ENCODE data around the gene YAP1.
"Not testable (repeated sequence)": the region's sequence is repeated elsewhere in the genome, so short reads cannot be mapped to it uniquely, and the experiment has no call there.

YAP1 gene

DNA sequence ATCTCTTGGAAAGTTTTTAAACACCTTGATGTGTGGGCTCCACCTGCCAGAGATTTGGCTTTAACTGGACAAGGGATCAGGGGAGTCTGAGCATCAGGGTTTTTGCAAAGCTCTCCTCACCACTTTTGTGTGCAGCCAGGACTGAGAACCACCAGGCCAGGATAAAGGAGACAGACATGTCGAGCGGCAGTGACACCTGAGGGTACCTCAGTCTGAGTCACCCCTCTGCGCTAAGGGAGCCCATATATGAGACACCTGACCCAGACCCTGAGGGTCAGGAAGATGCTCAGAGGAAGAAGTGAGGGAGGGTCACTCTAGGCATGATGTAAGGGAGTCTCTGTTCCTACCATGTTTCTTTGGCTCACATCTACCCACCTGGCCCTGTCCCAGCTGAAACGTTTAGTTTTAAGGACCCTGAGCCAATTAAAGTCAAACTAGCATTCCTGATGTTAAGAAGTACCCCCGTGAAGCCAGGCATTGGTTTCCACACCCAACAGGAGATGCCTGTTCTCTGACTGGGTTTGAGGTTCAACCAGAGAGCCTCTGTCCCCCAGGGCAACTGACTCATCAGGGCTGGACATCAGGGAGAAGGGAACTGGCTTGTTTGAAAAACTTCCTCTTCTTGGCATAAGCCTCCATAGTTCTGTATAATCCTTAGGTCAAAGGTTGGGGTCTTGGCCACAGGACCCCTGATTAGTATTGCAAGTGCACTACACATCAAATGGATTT, 134.6 kb downstream of the YAP1 start:
- DNase-seq, result no peak

- DNase-seq, result no peak
Observed at GRCh38 chr11:102251423-102251822, 141.2 kb downstream of the YAP1 start.

- no peak for DNase-seq
Observed at GRCh38 chr11:102252339-102252891, 142.2 kb downstream of the YAP1 start.

GRCh38 chr11:102253020-102253715, 142.9 kb downstream of the YAP1 start:
- DNase-seq, result no peak

DNA sequence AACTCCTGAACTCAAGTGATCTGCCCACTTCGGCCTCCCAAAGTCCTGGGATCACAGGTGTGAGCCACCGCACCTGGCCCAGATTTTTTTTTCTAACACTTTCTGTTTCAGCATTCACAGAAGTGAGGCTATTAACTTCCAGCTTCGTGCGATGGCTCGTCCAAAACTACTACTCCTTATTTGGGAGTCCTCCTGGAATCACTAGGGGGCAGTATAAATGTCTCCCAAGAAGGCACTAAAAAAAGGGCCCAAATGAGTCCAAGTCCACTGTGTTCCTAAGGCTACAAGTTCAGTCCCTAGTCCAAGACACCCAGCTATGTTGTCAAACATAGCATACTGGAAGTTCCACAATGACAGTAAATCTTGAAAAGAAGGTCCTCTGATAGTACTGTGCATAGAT, 143.8 kb downstream of the YAP1 start:
- no peak for DNase-seq

GRCh38 chr11:102256251-102256650, 146.0 kb downstream of the YAP1 start:
- DNase-seq, result no peak

DNA sequence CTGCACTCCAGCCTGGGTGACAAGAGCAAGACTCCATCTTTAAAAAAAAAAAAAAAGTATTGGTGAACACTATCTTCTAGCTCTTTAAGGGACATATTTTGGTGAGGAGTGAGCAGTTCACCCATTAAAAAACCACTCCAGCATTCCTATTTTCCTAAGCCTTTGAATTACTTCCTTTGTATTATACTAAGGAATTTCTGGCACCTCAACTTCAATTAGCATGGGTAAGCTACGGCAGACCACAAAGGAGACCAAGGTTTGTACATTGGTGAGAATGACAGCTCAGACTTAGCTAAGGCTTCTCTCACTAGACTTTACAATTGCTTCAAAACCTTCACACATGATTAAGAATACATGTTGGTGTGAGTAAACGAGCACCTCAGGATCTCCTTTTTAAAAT, 150.0 kb downstream of the YAP1 start:
- DNase-seq, result no peak

DNA sequence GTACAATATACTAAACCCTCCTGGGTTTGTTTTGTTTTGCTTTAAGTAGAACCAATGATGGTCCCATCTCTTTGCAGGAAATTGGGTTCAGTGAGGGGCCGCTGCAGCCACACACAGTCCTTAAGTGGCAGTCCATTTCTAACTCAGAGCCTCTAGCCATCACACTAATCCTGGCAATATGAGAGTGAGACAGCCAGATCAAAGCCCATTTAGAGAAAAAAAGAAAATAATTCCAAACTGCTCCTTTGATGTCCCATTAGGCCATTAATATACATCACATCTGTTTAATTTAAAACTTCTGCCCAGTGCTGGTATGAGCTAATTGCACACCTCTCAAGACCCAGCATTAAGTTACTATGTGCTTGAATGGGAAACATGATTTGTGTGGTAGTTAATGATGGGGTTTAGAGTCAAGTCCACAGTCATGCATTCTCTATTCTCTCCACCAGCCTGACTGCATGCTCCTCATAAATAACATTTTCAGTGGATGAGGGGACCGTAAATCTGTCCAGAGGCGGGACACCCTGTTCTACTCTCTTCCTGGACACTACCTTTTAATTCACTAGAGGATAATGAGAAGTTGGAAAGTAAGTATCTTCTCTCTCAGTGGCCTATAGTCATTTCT, 153.2 kb downstream of the YAP1 start:
- DNase-seq, result no peak

DNA sequence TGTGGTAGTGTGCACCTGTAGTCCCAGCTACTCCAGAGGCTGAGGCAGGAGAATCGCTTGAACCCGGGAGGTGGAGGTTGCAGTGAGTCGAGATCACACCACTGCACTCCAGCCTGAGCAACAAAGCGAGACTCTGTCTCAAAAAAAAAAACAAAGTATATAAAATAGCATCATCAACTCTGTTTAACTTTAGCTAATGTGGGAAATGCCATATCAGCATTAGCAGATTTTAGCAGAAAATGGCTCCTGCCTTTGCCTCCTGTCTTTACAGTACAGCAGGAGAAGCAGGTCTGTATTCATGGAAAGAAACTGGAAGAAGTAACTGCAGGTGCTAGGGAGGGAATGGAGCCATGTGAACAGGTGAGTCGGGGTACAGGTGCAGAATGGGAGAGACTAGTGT, 154.5 kb downstream of the YAP1 start:
- not testable (repeated sequence) for DNase-seq

DNA sequence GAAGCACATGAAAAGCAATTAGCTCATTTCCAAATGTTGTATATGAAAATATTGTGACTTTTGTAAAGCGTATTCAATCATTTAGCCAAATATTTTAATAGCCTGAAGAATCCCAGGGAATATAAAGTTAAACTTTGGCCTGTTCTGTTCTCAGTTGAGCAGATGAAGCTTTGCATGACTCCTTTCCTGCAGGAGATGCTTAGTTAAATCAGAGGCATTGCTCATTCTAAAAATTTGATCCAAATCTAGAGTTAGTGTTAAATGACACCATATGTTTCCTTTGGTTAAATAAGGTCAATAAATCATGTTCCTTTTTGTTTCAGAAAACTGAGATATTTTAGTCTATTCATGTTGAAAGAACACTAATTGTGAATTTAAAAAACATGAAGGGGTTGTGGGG, 155.9 kb downstream of the YAP1 start:
- no peak for DNase-seq

DNA sequence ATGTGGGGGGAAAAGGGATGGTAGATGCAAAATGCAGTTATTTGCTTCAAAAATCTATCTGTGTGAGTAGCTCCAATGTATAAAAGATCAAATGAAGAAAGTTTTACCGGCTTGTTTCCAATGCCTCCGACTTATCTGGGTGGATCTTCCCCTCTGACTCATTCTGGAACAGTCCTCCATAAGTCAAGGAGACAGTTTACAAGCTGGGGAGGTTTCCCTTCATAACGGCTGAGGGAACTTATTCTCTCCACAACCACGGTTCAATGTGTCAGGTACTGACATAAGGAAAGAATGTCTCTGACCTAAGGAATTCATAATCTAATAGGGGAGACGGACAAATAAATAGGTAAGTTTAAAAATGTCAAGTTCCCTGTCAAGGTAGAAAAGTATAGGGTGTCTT, 157.4 kb downstream of the YAP1 start:
- no peak for DNase-seq

GRCh38 chr11:102268083-102268984, 158.1 kb downstream of the YAP1 start:
- DNase-seq, result peak; percentile 47

- no peak for DNase-seq
Observed at GRCh38 chr11:102268985-102269470, 158.8 kb downstream of the YAP1 start.

DNA sequence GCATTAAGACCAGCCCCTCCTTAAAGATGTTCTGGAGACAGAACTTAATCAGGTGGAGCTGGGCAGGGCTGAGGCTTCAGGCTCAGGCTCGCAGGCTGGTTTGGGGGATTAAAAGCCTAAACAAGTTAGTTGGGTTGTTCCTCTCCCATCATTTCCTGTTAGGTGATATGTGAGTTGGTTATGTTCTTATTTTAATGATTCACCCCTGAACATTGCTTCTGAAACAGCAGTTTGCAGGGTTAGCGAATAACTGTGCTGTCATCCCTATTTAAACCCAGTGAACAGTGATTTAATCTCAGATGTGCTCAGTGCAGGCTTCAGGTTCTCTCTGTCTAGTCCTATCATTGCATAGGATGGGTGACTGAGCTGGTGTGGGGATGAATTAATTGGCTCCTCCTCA, 159.7 kb downstream of the YAP1 start:
- DNase-seq, result no peak

GRCh38 chr11:102272047-102272824, 162.0 kb downstream of the YAP1 start:
- DNase-seq, result no peak

- no peak for DNase-seq
Observed at GRCh38 chr11:102274628-102275027, 164.4 kb downstream of the YAP1 start.

- DNase-seq, result no peak
Observed at GRCh38 chr11:102276362-102276761, 166.1 kb downstream of the YAP1 start.

GRCh38 chr11:102276783-102277182, 166.5 kb downstream of the YAP1 start:
- DNase-seq, result no peak

GRCh38 chr11:102279641-102280170, 169.5 kb downstream of the YAP1 start:
- DNase-seq, result no peak

- no peak for DNase-seq
Observed at GRCh38 chr11:102280245-102280833, 170.1 kb downstream of the YAP1 start.

Data from activated gamma-delta T cell (primary cell).